ENCODE data around the gene GNB1.

DNA sequence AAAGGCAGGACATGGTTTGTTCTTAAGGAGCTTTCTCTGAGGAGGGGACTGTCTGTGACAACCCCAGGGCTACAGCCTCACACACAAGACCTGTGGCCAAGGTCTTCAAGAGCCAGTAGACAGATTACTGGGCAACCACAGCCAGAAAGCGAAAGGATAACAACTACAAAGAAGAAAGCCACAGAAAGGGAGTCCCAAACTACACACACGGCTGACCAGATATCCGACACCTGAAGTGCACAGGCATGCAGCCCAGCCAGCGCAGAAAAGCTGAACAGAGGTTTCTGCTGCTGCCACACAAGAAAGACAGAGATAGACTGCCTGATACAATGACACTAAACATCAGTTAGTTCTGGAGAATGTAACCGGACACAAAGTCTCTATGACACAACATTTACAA lies 91.2 kb downstream of the GNB1 start:
- TF ChIP-seq POLR2AphosphoS5 (IDR thresholded peaks at IDR 0.05; ENCODE audit: borderline replicate concordance, low read depth, low read length) (no peak), EZH2 (IDR thresholded peaks at IDR 0.05) (no peak)
